ENCODE results near the gene INPP5F. TPM values are rescaled to one million over a fixed set of nuclear protein-coding genes. Genes with fewer than 3 reads are reported as not detected.

The INPP5F gene
- total and polyA plus RNA-seq, 9 of the 15 experiments (the other 6 are each of a cell fraction or from before 2014, with no cell fraction given), result 1.6 to 7.3 (median 6.0) TPM

DNA sequence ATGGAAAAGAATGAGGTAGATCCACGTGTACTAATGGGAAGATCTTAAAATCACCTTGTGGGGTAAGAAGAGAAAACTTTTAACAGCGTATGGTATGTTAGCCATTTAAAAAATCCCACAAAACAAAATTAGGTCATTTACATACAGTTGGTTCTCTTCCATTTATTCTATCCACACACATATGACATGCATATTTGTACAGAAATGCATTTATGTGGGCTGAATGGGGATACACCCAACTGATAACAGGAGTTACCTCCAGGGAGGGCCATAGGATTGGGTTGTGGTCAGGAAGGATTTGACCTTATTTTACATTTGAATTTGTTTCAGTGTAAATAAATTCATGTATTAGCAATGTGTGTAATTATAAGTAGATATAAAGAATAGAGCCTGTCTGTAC is 75.3 kb downstream of the INPP5F start:
- no peak for ATAC-seq
- Histone ChIP-seq H3K4me1 (replicated peaks in 1 of 2; ENCODE audit: control insufficient read depth in 2 of 2, insufficient read depth in 2 of 2, low read length in 2 of 2) (no peaks in the 10 kb centered on the region), H3K27ac (ENCODE audit: extremely low read depth, low read depth, low read length) (no peak overlapping the region), H3K27me3 (ENCODE audit: control insufficient read depth in 2 of 2, insufficient read depth in 2 of 2, low read length in 2 of 2) (no peaks in the 10 kb centered on the region), H4K20me1 (replicated peaks; ENCODE audit: control insufficient read depth, insufficient read depth, low read length) (no peaks in the 10 kb centered on the region), H3K9ac (ENCODE audit: insufficient read depth in 1 of 2, low read depth in 2 of 2, low read length in 2 of 2) (no peak overlapping the region), H3K9me3 (replicated peaks; ENCODE audit: control insufficient read depth, insufficient read depth, low read depth, low read length) (no peaks in the 10 kb centered on the region), H3K36me3 (ENCODE audit: control insufficient read depth, insufficient read depth, low read length) (0 out of 3 replicates have a peak, but pooled peaks cover 2% of the 10 kb centered on the region), H3K4me2 (ENCODE audit: insufficient read depth, low read length) (no peak overlapping the region), H3K4me3 (no peak overlapping the region), H3K9me1 (ENCODE audit: control insufficient read depth, insufficient read depth, low read length) (no peaks in the 10 kb centered on the region), H2AFZ (ENCODE audit: low read depth, low read length) (no peak overlapping the region), H3K79me2 (ENCODE audit: control insufficient read depth, insufficient read depth, low read length) (no peaks in the 10 kb centered on the region)
- WGBS (ENCODE audit: insufficient coverage, low coverage, missing lambda C conversion rate), result 74% methylated on average over 2 of the region's 2 CpGs
- POLR2A ChIA-PET, result no interaction called here
- BruUV-seq (replicated peaks), result no TSS peak
- FAIRE-seq, result no peak
- no peak for TF ChIP-seq ZFPM2 (CRISPR knock-in tag; IDR thresholded peaks at IDR 0.05)
- TF ChIP-seq L3MBTL2 (IDR thresholded peaks at IDR 0.05), result no peak
- TF ChIP-seq, protein P1, sequence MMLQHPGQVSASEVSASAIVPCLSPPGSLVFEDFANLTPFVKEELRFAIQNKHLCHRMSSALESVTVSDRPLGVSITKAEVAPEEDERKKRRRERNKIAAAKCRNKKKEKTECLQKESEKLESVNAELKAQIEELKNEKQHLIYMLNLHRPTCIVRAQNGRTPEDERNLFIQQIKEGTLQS (IDR thresholded peaks at IDR 0.05), result no peak
- TF ChIP-seq, protein P1 (CRISPR knock-in tag; conservative IDR thresholded peaks at IDR 0.05), result no peak
- no peak for TF ChIP-seq NFRKB (IDR thresholded peaks at IDR 0.05; ENCODE audit: low read depth)
- no peak for TF ChIP-seq TAF15 (IDR thresholded peaks at IDR 0.05; ENCODE audit: low read depth, low read length)
- TF ChIP-seq MECOM (CRISPR knock-in tag; IDR thresholded peaks at IDR 0.05), result no peak
- no peak for TF ChIP-seq SMARCA4 (IDR thresholded peaks at IDR 0.05)
- no peak for TF ChIP-seq PTTG1 (tag; IDR thresholded peaks at IDR 0.05; ENCODE audit: low read depth)
- CTCF ChIA-PET (ENCODE audit: low intra/inter-chr PET ratio), result no interaction called here
- in situ Hi-C loops (cut with MboI) (no loop called here), intact Hi-C loops (cut with micrococcal nuclease) (no loop called here)
- no peak for DNase-seq (ENCODE audit: extremely low read depth in 1 of 4, low spot score in 3 of 4)

All from K562 (cell line).